ENCODE results near the gene TLR1.
"Not testable (repeated sequence)": the region's sequence is repeated elsewhere in the genome, so short reads cannot be mapped to it uniquely, and the experiment has no call there.

The TLR1 gene

GRCh38 chr4:38820329-38821061 lies 15.9 kb upstream of the TLR1 start:
- FAIRE-seq (no peak), DNase-seq (ENCODE audit: insufficient read length, low spot score) (no peak)
- TF ChIP-seq POLR2A (IDR thresholded peaks at IDR 0.05; ENCODE audit: low read depth, low read length): no peak

GRCh38 chr4:38819569-38819968 lies 15.0 kb upstream of the TLR1 start:
- DNase-seq (ENCODE audit: insufficient read length, low spot score) (no peak), FAIRE-seq (no peak)
- no peak for TF ChIP-seq POLR2A (IDR thresholded peaks at IDR 0.05; ENCODE audit: low read depth, low read length)

GRCh38 chr4:38818441-38818976 lies 13.9 kb upstream of the TLR1 start:
- TF ChIP-seq POLR2A (IDR thresholded peaks at IDR 0.05; ENCODE audit: low read depth, low read length): no peak
- FAIRE-seq: no peak
- DNase-seq (ENCODE audit: insufficient read length, low spot score): no peak

GRCh38 chr4:38815885-38816782 lies 11.5 kb upstream of the TLR1 start:
- DNase-seq (ENCODE audit: insufficient read length, low spot score): no peak
- TF ChIP-seq POLR2A (IDR thresholded peaks at IDR 0.05; ENCODE audit: low read depth, low read length): no peak
- no peak for FAIRE-seq

GRCh38 chr4:38814386-38814785 lies 9.8 kb upstream of the TLR1 start:
- no peak for TF ChIP-seq POLR2A (IDR thresholded peaks at IDR 0.05; ENCODE audit: low read depth, low read length)
- no peak for DNase-seq (ENCODE audit: insufficient read length, low spot score)
- FAIRE-seq: no peak

GRCh38 chr4:38811297-38811696 lies 6.7 kb upstream of the TLR1 start:
- FAIRE-seq (no peak), DNase-seq (ENCODE audit: insufficient read length, low spot score) (no peak)
- no peak for TF ChIP-seq POLR2A (IDR thresholded peaks at IDR 0.05; ENCODE audit: low read depth, low read length)

GRCh38 chr4:38807462-38807861 lies 2.9 kb upstream of the TLR1 start:
- FAIRE-seq; DNase-seq (ENCODE audit: insufficient read length, low spot score): not testable (repeated sequence)

GRCh38 chr4:38806251-38806650 lies 1.7 kb upstream of the TLR1 start:
- FAIRE-seq; DNase-seq (ENCODE audit: insufficient read length, low spot score): not testable (repeated sequence)

GRCh38 chr4:38805530-38806145 lies 1.0 kb upstream of the TLR1 start:
- no peak for DNase-seq (ENCODE audit: insufficient read length, low spot score)
- FAIRE-seq: no peak
- TF ChIP-seq POLR2A (IDR thresholded peaks at IDR 0.05; ENCODE audit: low read depth, low read length): no peak

- FAIRE-seq (no peak), DNase-seq (ENCODE audit: insufficient read length, low spot score) (no peak)
- no peak for TF ChIP-seq POLR2A (IDR thresholded peaks at IDR 0.05; ENCODE audit: low read depth, low read length)
Measured at GRCh38 chr4:38803833-38804653, 548 bp downstream of the TLR1 start.

GRCh38 chr4:38802561-38803355 lies 1.8 kb downstream of the TLR1 start:
- no peak for DNase-seq (ENCODE audit: insufficient read length, low spot score)
- no peak for TF ChIP-seq POLR2A (IDR thresholded peaks at IDR 0.05; ENCODE audit: low read depth, low read length)
- FAIRE-seq: no peak

- no peak for TF ChIP-seq POLR2A (IDR thresholded peaks at IDR 0.05; ENCODE audit: low read depth, low read length)
- no peak for DNase-seq (ENCODE audit: insufficient read length, low spot score)
- FAIRE-seq: no peak
Measured at GRCh38 chr4:38800961-38801450, 3.6 kb downstream of the TLR1 start.

GRCh38 chr4:38800366-38800765 lies 4.2 kb downstream of the TLR1 start:
- DNase-seq (ENCODE audit: insufficient read length, low spot score) (no peak), FAIRE-seq (no peak)
- no peak for TF ChIP-seq POLR2A (IDR thresholded peaks at IDR 0.05; ENCODE audit: low read depth, low read length)

Data from H54 (cell line).